Naive thymus-derived CD8-positive, alpha-beta T cell (primary cell): Measurements from ENCODE around the gene ANXA3. TPM values are rescaled to one million over a fixed set of nuclear protein-coding genes. Genes with fewer than 3 reads are reported as not detected.

ENCODE experiments used
- ATAC-seq, 2 donors: fragments of 150-1000 bp; cut with Tn5 transposase in 1 of 2; sonication (Bioruptor Pico), chemical (Tn5 transposase) in 1 of 2; 1 replicate in 1 of 2; 2 replicates in 1 of 2; pipeline ENCODE4 v1.10.0; 2021; ENCODE audit warnings: mild to moderate bottlenecking in 2 of 2, moderate library complexity in 2 of 2
- POLR2A ChIA-PET: fragments of 350-600 bp; sonication (Branson Sonifier 250); formaldehyde crosslinking; loops from one replicate; lab custom pipeline; 2021; ENCODE audit warnings: antibody characterized with exemption; lab: Charles Lee
- DNase-seq, 10 donors: peaks; one replicate each; pipeline versions ENCODE4 v3.0.0 to v3.0.0-alpha.2; 2020 to 2022
- H3K27ac Mint-ChIP-seq, 10 donors: one replicate each; pipeline ENCODE4 v1.8.0; 2020 to 2022; ENCODE audit warnings: mild to moderate bottlenecking in 10 of 10, mixed read lengths in 10 of 10, moderate library complexity in 4 of 10, inconsistent platforms in 1 of 10
- H3K27me3 Mint-ChIP-seq, 5 donors: one replicate each; pipeline ENCODE4 v1.8.0; 2021 to 2022; ENCODE audit warnings: mixed read lengths in 5 of 5
- H3K36me3 Mint-ChIP-seq, 3 donors: one replicate each; pipeline ENCODE4 v1.8.0; 2020 to 2022; ENCODE audit warnings: mixed read lengths in 3 of 3, mild to moderate bottlenecking in 2 of 3, inconsistent platforms in 1 of 3
- H3K4me1 Mint-ChIP-seq, 4 donors: one replicate each; pipeline ENCODE4 v1.8.0; 2021 to 2022; ENCODE audit warnings: mixed read lengths in 4 of 4
- H3K4me3 Mint-ChIP-seq, 10 donors: one replicate each; pipeline ENCODE4 v1.8.0; 2020 to 2022; ENCODE audit warnings: mild to moderate bottlenecking in 10 of 10, mixed read lengths in 10 of 10, moderate library complexity in 6 of 10, inconsistent platforms in 1 of 10
- H3K9me3 Mint-ChIP-seq, 9 donors: one replicate each; pipeline ENCODE4 v1.8.0; 2020 to 2022; ENCODE audit warnings: mixed read lengths in 9 of 9, mild to moderate bottlenecking in 3 of 9, inconsistent platforms in 1 of 9, moderate library complexity in 1 of 9
- polyA plus RNA-seq, 3 donors: library from polyadenylated mRNA; unstranded; fragments of 300-500 nt; fragmentation: Illumina TruSeq; gene quantifications; one replicate each; pipeline ENCODE4 v1.2.3, GENCODE V29; 2021
- total RNA-seq, 8 experiments: library from RNA in 2 of 8; stranded (reverse) in 2 of 8; gene quantifications; one replicate each; pipeline ENCODE4 v1.2.3 and lab custom pipeline; 2021 to 2026

Gene ANXA3
- total and polyA plus RNA-seq, 5 experiments from 2014 or later, result not detected

- H3K27me3 Mint-ChIP-seq, result peaks cover 0 to 2% (median 0%) of the 10 kb centered on the region in 5 donors
- peak overlapping the region in 1 of 10 donors; percentile 40 for H3K4me3 Mint-ChIP-seq
- POLR2A ChIA-PET, result no interaction called here
- no peaks in the 10 kb centered on the region for H3K36me3 Mint-ChIP-seq
- peaks cover 0 to 39% (median 2%) of the 10 kb centered on the region in 4 donors for H3K4me1 Mint-ChIP-seq
- ATAC-seq, result no peak
- no peak for DNase-seq
- H3K27ac Mint-ChIP-seq, result peak overlapping the region in 2 of 10 donors; percentile 14 to 25
- no peaks in the 10 kb centered on the region for H3K9me3 Mint-ChIP-seq
These were observed 78.5 kb downstream of the ANXA3 start for GRCh38 chr4:78629991-78630541.

GRCh38 chr4:78630615-78631014, 79.0 kb downstream of the ANXA3 start:
- Mint-ChIP-seq H3K36me3 (no peaks in the 10 kb centered on the region), H3K9me3 (no peaks in the 10 kb centered on the region), H3K4me1 (peaks cover 0 to 39% (median 2%) of the 10 kb centered on the region in 4 donors), H3K27me3 (peaks cover 0 to 2% (median 0%) of the 10 kb centered on the region in 5 donors), H3K27ac (peak overlapping the region in 2 of 10 donors; percentile 14 to 25), H3K4me3 (peak overlapping the region in 1 of 10 donors; percentile 40)
- POLR2A ChIA-PET, result no interaction called here
- DNase-seq (no peak), ATAC-seq (no peak)

GRCh38 chr4:78634011-78634664, 82.6 kb downstream of the ANXA3 start:
- H3K4me3 Mint-ChIP-seq, result no peak overlapping the region
- H3K9me3 Mint-ChIP-seq, result no peaks in the 10 kb centered on the region
- peaks cover 0 to 2% (median 0%) of the 10 kb centered on the region in 5 donors for H3K27me3 Mint-ChIP-seq
- ATAC-seq (no peak), DNase-seq (no peak)
- H3K36me3 Mint-ChIP-seq, result no peaks in the 10 kb centered on the region
- POLR2A ChIA-PET, result no interaction called here
- H3K27ac Mint-ChIP-seq, result no peak overlapping the region
- peaks cover 4 to 48% (median 11%) of the 10 kb centered on the region in 4 donors for H3K4me1 Mint-ChIP-seq

- no peaks in the 10 kb centered on the region for H3K27me3 Mint-ChIP-seq
These were observed 87.0 kb downstream of the ANXA3 start for GRCh38 chr4:78638337-78639172.

GRCh38 chr4:78640714-78641113, 89.1 kb downstream of the ANXA3 start:
- Mint-ChIP-seq H3K4me1 (peaks cover 7 to 50% (median 12%) of the 10 kb centered on the region in 4 donors), H3K4me3 (no peak overlapping the region)

More at GRCh38 chr4:78638337-78639172, 87.0 kb downstream of the ANXA3 start:
- Mint-ChIP-seq H3K4me1 (peaks cover 7 to 49% (median 11%) of the 10 kb centered on the region in 4 donors), H3K27ac (peak overlapping the region in 8 of 10 donors; percentile 1 to 87 (median 68)), H3K4me3 (peak overlapping the region in 1 of 10 donors; percentile 3), H3K36me3 (no peaks in the 10 kb centered on the region), H3K9me3 (no peaks in the 10 kb centered on the region)
- ATAC-seq (no peak), DNase-seq (no peak)
- POLR2A ChIA-PET, result no interaction called here

GRCh38 chr4:78642934-78643333, 91.4 kb downstream of the ANXA3 start:
- no peak for DNase-seq
- Mint-ChIP-seq H3K27me3 (no peaks in the 10 kb centered on the region), H3K4me1 (peaks cover 7 to 55% (median 12%) of the 10 kb centered on the region in 4 donors)

More at GRCh38 chr4:78640714-78641113, 89.1 kb downstream of the ANXA3 start:
- DNase-seq, result no peak
- POLR2A ChIA-PET, result no interaction called here
- no peak for ATAC-seq
- Mint-ChIP-seq H3K36me3 (no peaks in the 10 kb centered on the region), H3K27me3 (no peaks in the 10 kb centered on the region), H3K27ac (peak overlapping the region in 1 of 10 donors; percentile 21), H3K9me3 (no peaks in the 10 kb centered on the region)

GRCh38 chr4:78644063-78644691, 92.6 kb downstream of the ANXA3 start:
- POLR2A ChIA-PET, result no interaction called here
- H3K36me3 Mint-ChIP-seq, result no peaks in the 10 kb centered on the region
- no peaks in the 10 kb centered on the region for H3K27me3 Mint-ChIP-seq

More at GRCh38 chr4:78642934-78643333, 91.4 kb downstream of the ANXA3 start:
- H3K4me3 Mint-ChIP-seq, result no peak overlapping the region
- POLR2A ChIA-PET, result no interaction called here
- ATAC-seq, result no peak
- no peaks in the 10 kb centered on the region for H3K9me3 Mint-ChIP-seq
- H3K27ac Mint-ChIP-seq, result peak overlapping the region in 1 of 10 donors; percentile 19
- no peaks in the 10 kb centered on the region for H3K36me3 Mint-ChIP-seq

GRCh38 chr4:78644744-78645330, 93.3 kb downstream of the ANXA3 start:
- Mint-ChIP-seq H3K36me3 (no peaks in the 10 kb centered on the region), H3K4me3 (no peak overlapping the region), H3K9me3 (no peaks in the 10 kb centered on the region), H3K4me1 (peaks cover 0 to 44% (median 5%) of the 10 kb centered on the region in 4 donors), H3K27ac (no peak overlapping the region), H3K27me3 (no peaks in the 10 kb centered on the region)
- POLR2A ChIA-PET, result interaction anchor here (1.1 kb wide), 1 partner anchor 131 kb away, joined by 4 read pairs; the partner anchor contains the start of gene BMP2K
- ATAC-seq, result peak; percentile 98 to 99
- peak; percentile 7 to 71 (median 38) for DNase-seq

More at GRCh38 chr4:78644063-78644691, 92.6 kb downstream of the ANXA3 start:
- Mint-ChIP-seq H3K9me3 (no peaks in the 10 kb centered on the region), H3K4me3 (no peak overlapping the region), H3K27ac (no peak overlapping the region), H3K4me1 (peaks cover 0 to 50% (median 5%) of the 10 kb centered on the region in 4 donors)
- ATAC-seq (no peak), DNase-seq (no peak)

- ATAC-seq (no peak), DNase-seq (no peak)
- Mint-ChIP-seq H3K27ac (peak overlapping the region in 2 of 10 donors; percentile 49 to 57), H3K4me1 (peaks cover 0 to 44% (median 4%) of the 10 kb centered on the region in 4 donors), H3K27me3 (no peaks in the 10 kb centered on the region), H3K9me3 (no peaks in the 10 kb centered on the region), H3K4me3 (no peak overlapping the region), H3K36me3 (no peaks in the 10 kb centered on the region)
- POLR2A ChIA-PET, result interaction anchor here (1.1 kb wide), 1 partner anchor 130 kb away, joined by 4 read pairs; the partner anchor contains the start of gene BMP2K
These were observed 94.5 kb downstream of the ANXA3 start for GRCh38 chr4:78645853-78646757.

GRCh38 chr4:78647272-78647671, 95.7 kb downstream of the ANXA3 start:
- ATAC-seq (no peak), DNase-seq (no peak)
- no peaks in the 10 kb centered on the region for H3K27me3 Mint-ChIP-seq
- peaks cover 0 to 35% (median 4%) of the 10 kb centered on the region in 4 donors for H3K4me1 Mint-ChIP-seq
- H3K36me3 Mint-ChIP-seq, result no peaks in the 10 kb centered on the region
- POLR2A ChIA-PET, result no interaction called here
- no peak overlapping the region for H3K4me3 Mint-ChIP-seq
- no peak overlapping the region for H3K27ac Mint-ChIP-seq
- H3K9me3 Mint-ChIP-seq, result no peaks in the 10 kb centered on the region

- POLR2A ChIA-PET, result no interaction called here
- DNase-seq, result no peak
- no peak overlapping the region for H3K4me3 Mint-ChIP-seq
- no peak for ATAC-seq
- no peaks in the 10 kb centered on the region for H3K27me3 Mint-ChIP-seq
- no peaks in the 10 kb centered on the region for H3K9me3 Mint-ChIP-seq
- H3K27ac Mint-ChIP-seq, result no peak overlapping the region
- peaks cover 0 to 23% (median 2%) of the 10 kb centered on the region in 4 donors for H3K4me1 Mint-ChIP-seq
- no peaks in the 10 kb centered on the region for H3K36me3 Mint-ChIP-seq
These were observed 97.2 kb downstream of the ANXA3 start for GRCh38 chr4:78648640-78649363.
